Posterior cingulate gyrus (tissue), 11 donors: ENCODE results near the gene RBP2.
"Not testable (repeated sequence)": the region's sequence is repeated elsewhere in the genome, so short reads cannot be mapped to it uniquely, and the experiment has no call there.

Source experiments
- DNase-seq, 10 donors: peaks; one replicate each; pipeline versions ENCODE4 v3.0.0 to v3.0.0-alpha.2; 2020 to 2021; ENCODE audit warnings: mixed read lengths in 3 of 10
- intact Hi-C: fragments of 100-400 bp; cut with DNase I; formaldehyde crosslinking; loops from one replicate; pipeline ENCODE4 v1.15.1; 2023

RBP2 gene

DNA sequence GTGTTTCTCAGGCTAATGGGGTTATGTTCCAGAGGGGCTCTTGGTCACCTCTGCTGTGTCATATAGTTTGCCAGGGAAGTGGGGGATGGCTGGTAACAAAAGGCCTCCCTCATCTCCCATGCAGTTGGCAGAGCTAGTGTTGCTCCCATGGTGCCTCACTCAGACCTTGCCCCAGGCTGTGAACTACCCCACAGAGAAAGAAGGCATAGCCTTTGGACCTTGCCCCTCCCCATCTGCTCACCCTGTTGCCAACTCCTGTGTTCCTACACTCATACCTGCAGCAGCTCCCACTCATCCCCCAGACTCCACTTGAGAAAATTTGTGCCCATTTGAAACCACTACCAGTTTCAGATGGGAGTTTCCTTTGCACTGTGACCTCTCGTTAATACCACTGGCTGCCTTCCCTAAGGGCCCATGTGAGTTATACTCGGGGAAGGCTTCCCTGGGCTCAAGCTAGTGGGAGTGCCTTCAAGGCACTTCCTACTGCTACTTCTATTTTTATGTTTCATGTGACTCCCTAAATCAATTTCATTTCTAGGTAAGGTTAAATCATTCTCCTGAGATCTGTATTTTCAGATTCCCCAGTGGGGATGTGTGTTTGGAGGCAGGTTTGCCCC, 61.6 kb downstream of the RBP2 start:
- intact Hi-C loops = no loop called here
- DNase-seq = no peak

GRCh38 chr3:139412891-139413290, 63.4 kb downstream of the RBP2 start:
- intact Hi-C loops, DNase-seq: not testable (repeated sequence)
